MCF 10A (cell line): Measurements from ENCODE around the gene TKTL2. TPM values are rescaled to one million over a fixed set of nuclear protein-coding genes. Genes with fewer than 3 reads are reported as not detected.
A peak's percentile ranks its signal among the peaks of the same experiment; 100 is the strongest.

Source experiments
- BruUV-seq: library from RNA; stranded (reverse); fragments of 400-500 nt; replicated peaks from 2 replicates; lab custom pipeline; 2021; lab: Mats Ljungman, UMichigan
- CTCF ChIA-PET: fragments of 300-600 bp; sonication (Branson Sonifier 250); formaldehyde crosslinking; extraction: SDS; loops from one replicate; lab custom pipeline; 2021; ENCODE audit warnings: antibody characterized with exemption, inconsistent platforms; lab: Yijun Ruan, JAX
- POLR2A ChIA-PET: fragments of 300-600, 350-650 bp; sonication (Branson Sonifier 250); formaldehyde crosslinking; extraction: SDS; loops from one replicate; lab custom pipeline; 2020; ENCODE audit warnings: antibody characterized with exemption, inconsistent platforms; lab: Yijun Ruan, JAX
- DNase-seq: peaks from one replicate; pipeline ENCODE4 v3.0.0-alpha.2; 2018; ENCODE audit not compliant: unreplicated experiment
- H3K27ac Mint-ChIP-seq: one replicate; pipeline ENCODE4 v1.8.0; 2022; ENCODE audit warnings: mild to moderate bottlenecking, low read depth, mixed read lengths; ENCODE audit not compliant: unreplicated experiment
- H3K27me3 Mint-ChIP-seq: one replicate; pipeline ENCODE4 v1.8.0; 2022; ENCODE audit warnings: mixed read lengths; ENCODE audit not compliant: insufficient read depth, unreplicated experiment
- H3K36me3 Mint-ChIP-seq: one replicate; pipeline ENCODE4 v1.8.0; 2022; ENCODE audit warnings: mild to moderate bottlenecking, moderate library complexity, mixed read lengths; ENCODE audit not compliant: insufficient read depth, unreplicated experiment
- H3K4me1 Mint-ChIP-seq: one replicate; pipeline ENCODE4 v1.8.0; 2022; ENCODE audit warnings: mixed read lengths; ENCODE audit not compliant: insufficient read depth, unreplicated experiment
- H3K4me3 Mint-ChIP-seq: one replicate; pipeline ENCODE4 v1.8.0; 2022; ENCODE audit warnings: mild to moderate bottlenecking, moderate library complexity, mixed read lengths; ENCODE audit not compliant: unreplicated experiment
- H3K9me3 Mint-ChIP-seq: one replicate; pipeline ENCODE4 v1.8.0; 2022; ENCODE audit warnings: mixed read lengths; ENCODE audit not compliant: unreplicated experiment
- intact Hi-C: fragments of 100-400 bp; cut with micrococcal nuclease; formaldehyde crosslinking; loops from 2 replicates; pipeline ENCODE4 v1.14.1; 2022
- total RNA-seq: library from RNA; stranded (reverse); gene quantifications from 2 replicates; pipeline ENCODE4 v1.2.3, GENCODE V29; 2022
- TF ChIP-seq, protein P1 (sequence below): fragments of 200-600 bp; IDR thresholded peaks from one replicate; pipeline ENCODE4 v1.8.0; 2022; ENCODE audit warnings: antibody characterized with exemption, mild to moderate bottlenecking; ENCODE audit not compliant: unreplicated experiment

The TKTL2 gene
- total RNA-seq, 1 experiment from 2014 or later, result not detected

GRCh38 chr4:163492951-163493504 lies 19.5 kb upstream of the TKTL2 start:
- H3K9me3 Mint-ChIP-seq, result no peaks in the 10 kb centered on the region
- intact Hi-C loops, result loop anchor here (10.0 kb wide), 1 partner anchor 328 kb away; the partner anchor contains the start of gene NAF1
- no TSS peak for BruUV-seq
- peaks cover 14% of the 10 kb centered on the region for H3K4me1 Mint-ChIP-seq
- DNase-seq, result peak; percentile 13
- peaks cover 7% of the 10 kb centered on the region for H3K36me3 Mint-ChIP-seq
- H3K27ac Mint-ChIP-seq, result no peak overlapping the region
- TF ChIP-seq, protein P1, sequence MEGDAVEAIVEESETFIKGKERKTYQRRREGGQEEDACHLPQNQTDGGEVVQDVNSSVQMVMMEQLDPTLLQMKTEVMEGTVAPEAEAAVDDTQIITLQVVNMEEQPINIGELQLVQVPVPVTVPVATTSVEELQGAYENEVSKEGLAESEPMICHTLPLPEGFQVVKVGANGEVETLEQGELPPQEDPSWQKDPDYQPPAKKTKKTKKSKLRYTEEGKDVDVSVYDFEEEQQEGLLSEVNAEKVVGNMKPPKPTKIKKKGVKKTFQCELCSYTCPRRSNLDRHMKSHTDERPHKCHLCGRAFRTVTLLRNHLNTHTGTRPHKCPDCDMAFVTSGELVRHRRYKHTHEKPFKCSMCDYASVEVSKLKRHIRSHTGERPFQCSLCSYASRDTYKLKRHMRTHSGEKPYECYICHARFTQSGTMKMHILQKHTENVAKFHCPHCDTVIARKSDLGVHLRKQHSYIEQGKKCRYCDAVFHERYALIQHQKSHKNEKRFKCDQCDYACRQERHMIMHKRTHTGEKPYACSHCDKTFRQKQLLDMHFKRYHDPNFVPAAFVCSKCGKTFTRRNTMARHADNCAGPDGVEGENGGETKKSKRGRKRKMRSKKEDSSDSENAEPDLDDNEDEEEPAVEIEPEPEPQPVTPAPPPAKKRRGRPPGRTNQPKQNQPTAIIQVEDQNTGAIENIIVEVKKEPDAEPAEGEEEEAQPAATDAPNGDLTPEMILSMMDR, result no peak
- H3K4me3 Mint-ChIP-seq, result peak overlapping the region; percentile 94
- CTCF ChIA-PET, result interaction anchor here (0.6 to 1.4 kb wide), 4 partner anchors 15 to 54 kb away, joined by 3 to 4 read pairs (median 3); no protein-coding TSS in a partner anchor
- POLR2A ChIA-PET, result interaction anchor here (1.4 kb wide), 1 partner anchor 12 kb away, joined by 6 read pairs; no protein-coding TSS in a partner anchor
- no peaks in the 10 kb centered on the region for H3K27me3 Mint-ChIP-seq

- CTCF ChIA-PET, result interaction anchor here (0.7 kb wide), 1 partner anchor 1771 kb away, joined by 3 read pairs; no protein-coding TSS in a partner anchor
- TF ChIP-seq, protein P1, result no peak
- H3K4me3 Mint-ChIP-seq, result no peak overlapping the region
- no peaks in the 10 kb centered on the region for H3K9me3 Mint-ChIP-seq
- no TSS peak for BruUV-seq
- H3K27me3 Mint-ChIP-seq, result no peaks in the 10 kb centered on the region
- POLR2A ChIA-PET, result no interaction called here
- peaks cover 7% of the 10 kb centered on the region for H3K36me3 Mint-ChIP-seq
- H3K27ac Mint-ChIP-seq, result no peak overlapping the region
- intact Hi-C loops, result loop anchor here (10.0 kb wide), 1 partner anchor 325 kb away; the partner anchor contains the start of gene NAF1
- H3K4me1 Mint-ChIP-seq, result no peaks in the 10 kb centered on the region
- no peak for DNase-seq
These were observed 16.4 kb upstream of the TKTL2 start for GRCh38 chr4:163489929-163490328.

DNA sequence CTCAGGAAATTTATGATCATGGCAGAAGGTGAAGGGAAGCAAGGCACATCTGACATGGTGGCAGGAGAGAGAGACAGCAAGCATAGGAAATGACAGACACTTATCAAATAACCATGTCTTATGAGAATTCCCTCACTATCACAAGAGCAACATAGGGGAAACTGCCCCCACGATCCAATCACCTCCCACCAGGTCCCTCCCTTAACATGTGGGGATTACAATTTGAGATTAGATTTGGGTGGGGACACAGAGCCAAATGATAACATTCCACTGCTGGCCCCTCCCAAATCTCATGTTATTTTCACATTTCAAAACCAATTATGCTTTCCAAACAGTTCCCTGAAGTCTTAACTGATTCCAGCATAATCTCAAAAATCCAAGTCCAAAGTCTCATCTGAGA lies 12.8 kb upstream of the TKTL2 start:
- Mint-ChIP-seq H3K9me3 (no peaks in the 10 kb centered on the region), H3K27ac (no peak overlapping the region), H3K4me3 (no peak overlapping the region), H3K4me1 (no peaks in the 10 kb centered on the region), H3K27me3 (no peaks in the 10 kb centered on the region), H3K36me3 (no peaks in the 10 kb centered on the region)
- no peak for DNase-seq
- no TSS peak for BruUV-seq
- POLR2A ChIA-PET, result interaction anchor here (1.0 kb wide), 1 partner anchor 9 kb away, joined by 3 read pairs; no protein-coding TSS in a partner anchor
- CTCF ChIA-PET, result interaction anchor here (0.9 to 1.3 kb wide), 3 partner anchors 55 to 64 kb away, joined by 5 to 6 read pairs (median 6); no protein-coding TSS in a partner anchor
- TF ChIP-seq, protein P1, result no peak
- intact Hi-C loops, result no loop called here

- H3K9me3 Mint-ChIP-seq, result no peaks in the 10 kb centered on the region
- CTCF ChIA-PET, result interaction anchor here (0.7 to 1.3 kb wide), 6 partner anchors 10 to 290 kb away, joined by 3 to 6 read pairs (median 4); no protein-coding TSS in a partner anchor
These were observed 12.0 kb upstream of the TKTL2 start for GRCh38 chr4:163485589-163485988.

More at GRCh38 chr4:163485589-163485988, 12.0 kb upstream of the TKTL2 start:
- no peak for DNase-seq
- Mint-ChIP-seq H3K36me3 (no peaks in the 10 kb centered on the region), H3K27me3 (no peaks in the 10 kb centered on the region), H3K4me1 (no peaks in the 10 kb centered on the region), H3K4me3 (no peak overlapping the region), H3K27ac (no peak overlapping the region)
- TF ChIP-seq, protein P1, result no peak
- BruUV-seq, result no TSS peak
- intact Hi-C loops, result no loop called here
- POLR2A ChIA-PET, result interaction anchor here (1.0 to 1.2 kb wide), 3 partner anchors 8 to 10 kb away, joined by 3 to 4 read pairs (median 3); partner anchors contain the start of gene TMA16
